Cardiac fibroblast (primary cell): ENCODE results near the gene ANKS1B.

Source experiments
- DNase-seq, 2 donors: peaks; one replicate each; pipeline versions ENCODE4 v3.0.0 to v3.0.0-alpha.2; 2010; ENCODE audit warnings: low read depth in 2 of 2
- H3K4me3 ChIP-seq, 2 donors: replicated peaks in 1 of 2; 1 replicate in 1 of 2; 2 replicates in 1 of 2; pipeline ENCODE4 v1.5.1; 2011; ENCODE audit warnings: low read depth in 2 of 2, low read length in 2 of 2, mild to moderate bottlenecking in 2 of 2, moderate library complexity in 1 of 2
- CTCF ChIP-seq: IDR thresholded peaks from one replicate; pipeline ENCODE4 v1.5.1; 2011; ENCODE audit warnings: low read depth, mild to moderate bottlenecking, low read length, inconsistent platforms

The ANKS1B gene

GRCh38 chr12:99056186-99056585 lies 928.5 kb downstream of the ANKS1B start:
- DNase-seq: no peak
- no peak overlapping the region for H3K4me3 ChIP-seq
- no peak for TF ChIP-seq CTCF

- DNase-seq: no peak
- H3K4me3 ChIP-seq: no peak overlapping the region
- TF ChIP-seq CTCF: no peak
Observed at GRCh38 chr12:99055299-99055698, 929.4 kb downstream of the ANKS1B start.

GRCh38 chr12:99054601-99055128 lies 930.1 kb downstream of the ANKS1B start:
- no peak for DNase-seq
- H3K4me3 ChIP-seq: no peak overlapping the region
- no peak for TF ChIP-seq CTCF

- DNase-seq: no peak
- no peak for TF ChIP-seq CTCF
- no peak overlapping the region for H3K4me3 ChIP-seq
Observed at GRCh38 chr12:99053616-99054362, 930.9 kb downstream of the ANKS1B start.

GRCh38 chr12:99049774-99050173 lies 935.0 kb downstream of the ANKS1B start:
- TF ChIP-seq CTCF: no peak
- H3K4me3 ChIP-seq: no peak overlapping the region
- DNase-seq: no peak

GRCh38 chr12:99045158-99045557 lies 939.6 kb downstream of the ANKS1B start:
- no peak overlapping the region for H3K4me3 ChIP-seq
- DNase-seq: no peak
- TF ChIP-seq CTCF: no peak
